ENCODE measurements around the gene LRP1B.

LRP1B gene

DNA sequence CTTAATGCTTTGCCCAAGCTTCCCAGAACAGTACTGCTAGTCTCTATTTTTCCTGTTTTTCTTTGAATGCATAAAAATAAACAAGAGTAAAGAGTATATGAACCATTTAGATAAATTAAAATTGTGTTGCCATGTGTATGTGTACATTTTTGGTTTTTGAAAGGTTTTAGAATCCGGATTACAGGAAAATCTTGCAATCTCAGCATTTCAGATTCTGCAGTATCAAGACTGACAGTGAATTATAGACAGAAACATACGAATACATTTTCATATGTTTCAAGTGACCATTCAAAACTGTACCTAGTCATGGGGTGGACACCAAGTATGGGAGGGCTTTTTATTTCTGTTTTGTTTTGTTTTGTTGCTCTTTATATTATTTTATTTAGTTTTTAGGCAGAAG lies 604.1 kb downstream of the LRP1B start:
- POLR2A ChIA-PET: no interaction called here
- CTCF ChIA-PET: no interaction called here
- TF ChIP-seq, protein P1, sequence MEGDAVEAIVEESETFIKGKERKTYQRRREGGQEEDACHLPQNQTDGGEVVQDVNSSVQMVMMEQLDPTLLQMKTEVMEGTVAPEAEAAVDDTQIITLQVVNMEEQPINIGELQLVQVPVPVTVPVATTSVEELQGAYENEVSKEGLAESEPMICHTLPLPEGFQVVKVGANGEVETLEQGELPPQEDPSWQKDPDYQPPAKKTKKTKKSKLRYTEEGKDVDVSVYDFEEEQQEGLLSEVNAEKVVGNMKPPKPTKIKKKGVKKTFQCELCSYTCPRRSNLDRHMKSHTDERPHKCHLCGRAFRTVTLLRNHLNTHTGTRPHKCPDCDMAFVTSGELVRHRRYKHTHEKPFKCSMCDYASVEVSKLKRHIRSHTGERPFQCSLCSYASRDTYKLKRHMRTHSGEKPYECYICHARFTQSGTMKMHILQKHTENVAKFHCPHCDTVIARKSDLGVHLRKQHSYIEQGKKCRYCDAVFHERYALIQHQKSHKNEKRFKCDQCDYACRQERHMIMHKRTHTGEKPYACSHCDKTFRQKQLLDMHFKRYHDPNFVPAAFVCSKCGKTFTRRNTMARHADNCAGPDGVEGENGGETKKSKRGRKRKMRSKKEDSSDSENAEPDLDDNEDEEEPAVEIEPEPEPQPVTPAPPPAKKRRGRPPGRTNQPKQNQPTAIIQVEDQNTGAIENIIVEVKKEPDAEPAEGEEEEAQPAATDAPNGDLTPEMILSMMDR (IDR thresholded peaks at IDR 0.05; ENCODE audit: control extremely low read depth, extremely low read depth, low read depth, missing control alignments): no peak
- DNase-seq (ENCODE audit: extremely low spot score): no peak

DNA sequence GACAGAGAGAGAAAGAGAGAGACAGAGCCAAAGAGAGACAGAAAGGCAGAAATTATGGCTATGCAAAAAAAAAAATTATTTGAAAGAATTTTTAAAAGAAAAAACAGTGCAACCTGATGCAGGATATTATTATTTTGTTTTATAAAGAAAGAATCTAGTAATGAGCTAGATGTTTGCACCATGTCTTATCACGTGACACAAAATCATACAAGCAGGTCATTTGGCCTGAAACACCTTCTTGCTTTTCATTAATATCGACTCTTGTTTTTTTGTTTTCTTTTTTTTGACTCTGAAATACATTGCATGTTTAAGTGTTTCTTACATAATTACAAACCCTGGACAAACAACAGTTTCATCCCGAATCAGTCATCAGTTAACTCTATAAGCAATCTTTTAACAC lies 606.0 kb downstream of the LRP1B start:
- CTCF ChIA-PET: interaction anchor here (1.0 to 1.1 kb wide), 2 partner anchors 16 to 17 kb away, joined by 3 read pairs; no protein-coding TSS in a partner anchor
- POLR2A ChIA-PET: no interaction called here
- DNase-seq (ENCODE audit: extremely low spot score): no peak
- TF ChIP-seq, protein P1 (IDR thresholded peaks at IDR 0.05; ENCODE audit: control extremely low read depth, extremely low read depth, low read depth, missing control alignments): no peak

DNA sequence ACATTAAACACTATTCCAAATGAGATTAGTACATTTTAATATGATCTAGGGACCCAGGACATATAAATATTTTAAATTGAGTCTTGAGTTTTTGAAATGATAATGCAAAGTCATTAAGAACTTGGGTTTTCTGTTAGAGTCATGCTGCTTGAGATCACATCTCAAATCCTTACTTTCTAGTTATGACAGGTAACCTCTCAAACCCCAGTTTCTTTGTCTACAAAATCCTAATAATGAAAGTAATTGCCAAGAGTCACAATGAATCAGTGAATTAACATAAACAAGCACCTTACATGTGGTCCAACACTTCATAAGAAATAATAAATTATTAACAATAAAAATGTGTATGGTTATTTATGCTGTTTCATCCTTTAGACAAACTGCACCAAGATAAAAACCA lies 607.6 kb downstream of the LRP1B start:
- TF ChIP-seq, protein P1 (IDR thresholded peaks at IDR 0.05; ENCODE audit: control extremely low read depth, extremely low read depth, low read depth, missing control alignments): no peak
- ChIA-PET POLR2A (no interaction called here), CTCF (interaction anchor here (0.9 to 1.3 kb wide), 3 partner anchors 9 to 32 kb away, joined by 3 to 5 read pairs (median 3); no protein-coding TSS in a partner anchor)
- DNase-seq (ENCODE audit: extremely low spot score): no peak

DNA sequence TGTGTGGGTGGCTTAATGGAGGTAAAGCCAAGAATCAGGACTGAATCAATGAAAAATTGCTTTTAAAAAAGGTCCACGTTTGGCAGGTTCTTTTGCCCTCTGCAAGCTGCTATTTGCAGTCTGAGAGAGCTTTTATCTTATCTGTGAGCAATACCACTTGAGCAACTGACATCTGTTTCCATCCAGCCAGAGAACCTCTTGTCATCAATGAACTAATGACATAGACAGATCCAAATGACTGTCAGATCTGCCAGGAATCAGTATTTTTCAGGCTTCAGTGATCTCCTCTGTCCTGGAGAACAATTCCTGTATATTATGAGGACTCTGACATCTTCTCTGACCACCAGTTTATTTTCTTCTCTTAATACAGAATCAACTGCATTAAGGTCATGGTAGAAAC lies 608.1 kb downstream of the LRP1B start:
- no peak for DNase-seq (ENCODE audit: extremely low spot score)
- TF ChIP-seq, protein P1 (IDR thresholded peaks at IDR 0.05; ENCODE audit: control extremely low read depth, extremely low read depth, low read depth, missing control alignments): no peak
- ChIA-PET CTCF (interaction anchor here (1.1 to 1.3 kb wide), 2 partner anchors 8 to 32 kb away, joined by 3 to 5 read pairs; no protein-coding TSS in a partner anchor), POLR2A (no interaction called here)

DNA sequence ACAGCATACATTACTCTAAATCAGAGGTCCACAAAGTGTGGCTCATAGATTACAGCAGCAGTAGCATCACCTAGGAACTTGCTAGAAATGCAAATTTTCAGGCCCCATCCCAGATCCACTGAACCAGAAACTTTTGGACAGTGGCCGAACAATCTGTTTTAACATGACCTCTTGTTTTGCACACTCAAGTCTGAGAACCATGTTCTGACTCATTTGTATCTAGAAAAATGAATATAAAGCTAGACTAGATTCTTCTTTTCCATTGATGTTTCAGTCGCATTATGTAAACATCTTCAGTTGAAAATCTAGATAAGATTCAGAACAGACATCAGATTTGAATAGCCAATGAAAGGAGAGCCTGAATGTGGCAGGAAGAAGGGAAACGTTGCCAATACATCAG lies 608.8 kb downstream of the LRP1B start:
- POLR2A ChIA-PET: no interaction called here
- TF ChIP-seq, protein P1 (IDR thresholded peaks at IDR 0.05; ENCODE audit: control extremely low read depth, extremely low read depth, low read depth, missing control alignments): no peak
- CTCF ChIA-PET: interaction anchor here (1.3 kb wide), 1 partner anchor 8 kb away, joined by 5 read pairs; no protein-coding TSS in a partner anchor
- no peak for DNase-seq (ENCODE audit: extremely low spot score)

DNA sequence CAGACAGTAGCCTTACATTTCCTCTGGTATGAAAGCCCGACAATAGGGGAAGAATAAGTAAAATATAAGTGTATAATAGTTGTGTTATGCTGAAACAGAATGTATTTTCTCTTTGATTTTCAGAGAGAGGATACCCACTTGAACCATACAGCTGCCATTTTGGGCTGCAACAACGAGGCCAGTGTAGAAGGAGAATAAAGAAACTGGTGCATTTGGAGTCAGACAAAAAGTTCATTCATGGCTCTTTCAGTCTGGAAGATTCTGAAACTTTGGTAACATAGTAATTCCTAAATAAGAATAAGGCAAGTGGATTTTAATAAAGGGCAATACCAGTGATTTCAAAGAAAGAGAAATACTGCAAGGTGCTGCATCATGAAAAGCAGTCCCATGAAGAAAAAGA lies 610.9 kb downstream of the LRP1B start:
- ChIA-PET CTCF (interaction anchor here (1.4 kb wide), 1 partner anchor 12 kb away, joined by 3 read pairs; no protein-coding TSS in a partner anchor), POLR2A (no interaction called here)
- DNase-seq (ENCODE audit: extremely low spot score): no peak
- TF ChIP-seq, protein P1 (IDR thresholded peaks at IDR 0.05; ENCODE audit: control extremely low read depth, extremely low read depth, low read depth, missing control alignments): no peak

All from GM10248 (cell line).